HG03039 (cell line): ENCODE results near the gene CWF19L1.
"Not testable (repeated sequence)": the region's sequence is repeated elsewhere in the genome, so short reads cannot be mapped to it uniquely, and the experiment has no call there.

Source experiments
- ATAC-seq: cut with Tn5 transposase; IDR thresholded peaks from one replicate; pipeline ENCODE4 v1.9.1; 2021; ENCODE audit warnings: mild to moderate bottlenecking, moderate library complexity; ENCODE audit not compliant: unreplicated experiment

CWF19L1 gene

DNA sequence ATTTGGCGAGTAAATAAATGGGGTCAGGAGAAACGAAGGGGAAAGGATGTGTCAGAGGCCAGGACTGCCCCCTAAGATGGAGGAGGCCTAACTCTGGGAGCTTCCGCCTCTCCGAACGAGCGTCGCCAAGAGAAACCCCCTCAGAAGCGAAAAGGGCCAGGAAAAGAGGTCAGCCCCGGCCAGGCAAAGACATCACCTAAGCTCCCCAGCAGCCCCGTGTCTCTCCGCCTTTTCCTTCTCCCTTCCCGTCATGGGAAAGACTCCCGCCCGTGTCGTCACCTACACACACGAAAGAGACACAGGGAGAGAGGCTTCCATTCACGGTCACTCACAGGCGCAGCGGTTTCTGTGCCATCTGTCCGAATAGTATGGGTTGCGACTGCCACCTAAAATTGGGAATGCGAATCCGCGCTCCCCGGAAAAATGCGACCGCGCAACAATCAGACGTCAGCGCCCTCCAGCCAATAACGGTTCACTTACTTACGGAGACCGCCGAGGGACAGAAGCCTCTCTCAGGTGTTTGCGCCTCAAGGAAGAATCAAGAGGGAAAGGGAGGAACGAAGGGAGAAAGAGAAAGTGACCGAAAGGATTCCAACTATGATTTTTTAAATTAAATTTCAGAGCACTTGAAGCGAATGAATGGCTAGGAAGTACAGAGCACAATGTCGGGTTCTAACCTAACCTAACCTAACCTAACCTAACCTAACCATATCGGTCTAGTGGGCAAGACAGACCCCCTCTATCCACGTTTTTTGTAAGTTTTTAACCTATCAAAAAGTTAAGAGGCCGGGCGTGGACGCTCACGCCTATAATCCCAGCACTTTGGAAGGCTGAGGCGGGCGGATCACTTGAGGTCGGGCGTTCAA, at the start of gene CWF19L1:
CWF19L1 (minus strand) TSS at position 400 of the 866 bp plus-strand sequence; CDS start at position 355, 45 bp downstream.
- ATAC-seq, result no peak

DNA sequence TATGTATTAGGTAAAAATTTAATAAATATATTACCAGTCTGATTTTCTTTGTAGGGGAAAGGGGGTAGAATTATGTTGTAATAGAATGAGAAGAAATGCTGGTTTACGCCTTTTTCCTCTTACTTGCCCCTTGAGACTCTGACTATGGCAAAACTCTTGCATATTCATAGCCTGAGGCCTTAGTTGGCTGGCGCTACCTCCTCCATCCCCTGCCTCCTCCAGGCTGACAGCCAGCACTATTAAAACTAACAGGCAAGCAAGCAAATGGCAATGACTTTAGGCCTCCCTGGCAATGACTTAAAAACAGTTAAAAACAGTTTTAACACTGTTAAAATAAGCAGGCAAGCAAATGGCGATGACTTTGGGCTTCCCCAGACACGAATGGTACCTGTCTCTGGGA, 48.2 kb upstream of the CWF19L1 start:
- ATAC-seq, result no peak

GRCh38 chr10:100311298-100311697, 43.9 kb upstream of the CWF19L1 start:
- ATAC-seq, result no peak

- ATAC-seq, result no peak
These were observed 40.2 kb upstream of the CWF19L1 start for GRCh38 chr10:100307684-100308083.

- ATAC-seq, result no peak
These were observed 39.4 kb upstream of the CWF19L1 start for GRCh38 chr10:100306861-100307260.

GRCh38 chr10:100304414-100304813, 37.0 kb upstream of the CWF19L1 start:
- ATAC-seq, result no peak

GRCh38 chr10:100303724-100304319, 36.4 kb upstream of the CWF19L1 start:
- ATAC-seq, result no peak

GRCh38 chr10:100301123-100301522, 33.7 kb upstream of the CWF19L1 start:
- not testable (repeated sequence) for ATAC-seq

- no peak for ATAC-seq
These were observed 29.8 kb upstream of the CWF19L1 start for GRCh38 chr10:100297242-100297641.

GRCh38 chr10:100293066-100293465, 25.6 kb upstream of the CWF19L1 start:
- no peak for ATAC-seq

DNA sequence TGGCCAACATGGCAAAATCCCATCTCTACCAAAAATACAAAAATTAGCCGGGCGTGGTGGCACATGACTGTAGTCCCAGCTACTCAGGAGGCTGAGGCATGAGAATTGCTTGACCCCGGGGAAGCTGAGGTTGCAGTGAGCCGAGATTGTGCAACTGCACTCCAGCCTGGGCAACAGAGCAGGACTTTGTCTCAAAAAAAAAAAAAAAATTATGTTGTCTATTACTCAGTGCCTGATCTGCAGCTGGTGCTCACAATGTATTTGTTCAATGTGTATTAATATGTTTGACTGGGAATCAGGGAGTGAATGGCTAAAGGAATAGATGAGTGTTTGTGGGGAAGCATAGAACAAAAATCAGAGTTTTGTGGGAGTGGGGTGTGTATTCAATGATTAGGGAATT, 24.9 kb upstream of the CWF19L1 start:
- ATAC-seq, result not testable (repeated sequence)

DNA sequence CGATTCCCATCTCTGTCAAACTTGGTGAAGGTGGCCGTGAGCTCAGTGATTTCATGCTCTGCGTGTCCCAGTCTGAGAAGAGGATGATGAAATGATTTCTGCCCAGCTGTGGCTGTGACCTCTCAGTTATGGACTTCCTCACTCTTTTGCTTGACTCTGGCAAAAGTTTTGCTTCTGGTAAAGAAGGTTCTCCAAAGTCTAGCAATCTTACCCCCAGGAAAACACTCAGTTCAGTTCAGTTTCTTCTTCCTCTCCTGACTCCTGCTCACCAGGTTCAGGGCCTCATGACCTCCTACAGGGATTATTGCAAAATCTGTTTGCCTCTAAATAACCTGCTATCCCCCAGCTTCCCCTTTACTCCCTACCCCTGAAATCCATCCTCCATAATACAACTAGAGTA, 23.9 kb upstream of the CWF19L1 start:
- no peak for ATAC-seq

DNA sequence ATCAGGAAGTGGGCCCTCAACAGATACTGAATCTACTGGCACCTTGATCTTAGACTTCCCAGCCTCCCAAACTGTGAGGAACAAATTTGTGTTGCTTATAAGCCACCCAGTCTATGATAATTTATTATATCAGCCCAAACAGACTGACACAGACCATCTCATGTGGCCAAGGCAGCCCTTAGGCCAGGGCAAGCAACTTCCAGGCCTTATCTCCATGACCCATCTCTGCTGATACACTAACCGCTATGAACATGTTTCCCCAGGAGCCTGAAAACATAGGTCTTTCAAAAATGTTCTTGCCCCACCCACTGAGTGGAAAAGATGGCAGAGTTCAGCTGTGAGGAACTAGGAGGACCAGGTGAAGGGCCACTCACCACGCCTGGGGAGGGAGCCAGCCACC, 22.2 kb upstream of the CWF19L1 start:
- ATAC-seq, result no peak

DNA sequence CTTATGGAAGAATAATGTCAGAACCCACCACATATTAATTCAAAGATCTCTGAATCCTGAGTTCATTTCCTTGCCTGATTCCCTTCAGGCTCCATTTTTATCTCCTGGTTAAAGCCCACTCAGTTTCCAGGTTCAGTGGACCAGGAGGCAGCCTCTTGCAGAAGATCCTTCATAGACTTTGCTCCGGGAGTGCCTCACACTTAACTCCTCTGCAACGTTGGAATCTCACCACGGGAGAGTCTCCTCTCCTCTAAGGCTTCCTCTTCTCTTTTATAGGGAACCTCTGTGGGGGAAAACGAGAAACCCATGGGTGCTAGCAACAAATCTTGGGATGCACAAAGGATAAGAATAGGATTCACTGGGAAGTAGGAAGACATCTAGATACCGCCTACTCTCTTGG, 20.8 kb upstream of the CWF19L1 start:
- no peak for ATAC-seq

DNA sequence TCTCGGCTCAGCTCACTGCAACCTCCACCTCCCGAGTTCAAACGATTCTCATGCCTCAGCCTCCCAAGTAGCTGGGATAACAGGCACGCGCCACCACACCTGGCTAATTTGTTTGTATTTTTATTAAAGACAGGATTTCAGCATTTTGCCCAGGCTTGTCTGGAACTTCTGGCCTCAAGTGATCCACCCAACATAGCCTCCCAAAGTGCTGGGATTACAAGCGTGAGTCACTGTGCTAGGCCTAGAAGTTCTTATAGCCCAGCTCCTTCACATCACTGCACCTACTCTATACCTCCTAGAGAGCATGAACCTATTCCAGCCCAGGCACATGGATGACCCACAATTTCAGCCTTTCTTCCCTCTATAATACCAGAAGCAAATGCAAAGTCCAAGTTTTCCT, 20.3 kb upstream of the CWF19L1 start:
- no peak for ATAC-seq

DNA sequence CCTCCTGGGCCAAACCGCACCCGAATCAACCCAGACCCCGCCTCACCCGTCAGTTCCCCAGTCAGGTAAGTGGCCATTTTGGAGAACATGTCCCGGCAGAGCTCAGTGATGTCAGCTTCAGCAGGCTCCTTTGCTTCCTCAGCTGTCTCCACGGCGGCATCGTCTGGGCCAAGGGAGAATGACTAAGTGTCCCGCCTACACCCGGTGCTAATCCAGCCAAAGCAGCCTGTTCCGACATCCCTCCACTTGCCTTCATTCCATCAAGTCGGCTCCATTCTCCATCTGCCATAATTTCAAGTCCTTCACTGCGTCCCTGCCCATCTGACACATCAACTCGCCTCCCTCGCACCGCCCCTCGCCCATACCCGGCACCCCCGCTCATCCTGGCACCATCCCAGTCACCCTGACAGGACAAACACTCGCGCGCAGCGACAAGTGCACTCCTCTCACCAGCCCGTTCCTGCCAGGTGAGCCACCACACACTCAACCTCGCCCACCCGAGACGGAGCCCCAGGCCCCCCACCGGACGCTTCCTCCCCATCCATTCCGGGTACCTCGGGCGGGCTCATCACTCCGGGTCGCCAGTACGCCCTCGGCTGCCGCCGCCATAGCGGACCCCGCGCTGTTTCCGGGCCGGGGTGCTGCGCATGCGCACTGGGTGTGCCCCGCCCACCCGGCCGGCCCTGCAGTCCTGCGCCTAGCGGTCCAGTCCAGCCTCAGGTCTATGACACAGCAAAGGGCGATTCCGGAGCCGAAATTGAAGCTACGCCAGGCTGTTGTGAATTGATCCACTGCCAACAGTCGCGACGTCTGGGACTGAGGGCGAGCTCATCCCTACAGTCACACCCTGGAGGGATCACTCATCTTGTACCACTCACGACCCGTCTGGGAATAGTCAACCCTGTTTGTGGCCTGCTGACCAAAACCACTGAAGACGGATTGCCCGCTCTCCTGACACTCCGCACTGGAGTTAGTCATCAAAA, 18.9 kb upstream of the CWF19L1 start, which contains the start of gene BLOC1S2:
BLOC1S2 (minus strand) TSS at position 630 of the 983 bp plus-strand sequence; CDS start at position 609, 21 bp downstream.
- ATAC-seq, result peak; percentile 89

GRCh38 chr10:100285326-100285725, 17.9 kb upstream of the CWF19L1 start:
- ATAC-seq, result not testable (repeated sequence)

DNA sequence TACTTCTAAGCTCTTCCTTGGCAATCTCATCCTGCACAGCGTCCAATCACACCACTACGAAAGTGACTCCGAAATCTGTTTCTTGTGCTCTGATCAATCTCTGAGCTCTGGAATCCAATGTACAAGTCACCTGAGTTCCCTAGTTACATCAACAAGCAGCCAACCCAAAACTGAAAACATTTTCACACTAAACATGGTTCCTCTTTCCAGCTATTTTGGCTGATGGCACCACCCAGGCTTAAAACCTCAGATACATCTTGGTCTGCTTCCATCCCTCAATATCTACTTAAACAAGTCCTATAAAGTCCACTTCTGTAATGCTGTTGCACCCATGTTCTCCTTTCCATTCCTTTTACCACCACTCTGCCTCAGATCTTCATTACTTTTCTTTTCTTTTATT, 15.5 kb upstream of the CWF19L1 start:
- ATAC-seq, result no peak

- ATAC-seq, result not testable (repeated sequence)
These were observed 9.5 kb upstream of the CWF19L1 start for GRCh38 chr10:100276971-100277370.

GRCh38 chr10:100265821-100266485, 1.5 kb downstream of the CWF19L1 start:
- no peak for ATAC-seq
